Gastrocnemius medialis (tissue), 4 donors: ENCODE measurements around the gene RPAP2.

ENCODE experiments used
- POLR2A ChIP-seq, 2 donors: fragments of 450-650 bp; IDR thresholded peaks; one replicate each; pipeline ENCODE4 v1.6.1; 2017; ENCODE audit warnings: antibody characterized with exemption in 2 of 2, mild to moderate bottlenecking in 2 of 2, moderate library complexity in 2 of 2
- TF ChIP-seq, protein P1 (sequence below), 5 experiments: fragments of 450-650 bp in 3 of 5; fragments of 200-600 bp in 2 of 5; sonication (generic) in 2 of 5; IDR thresholded peaks in 4 of 5; conservative IDR thresholded peaks in 1 of 5; 1 replicate in 4 of 5; 2 replicates in 1 of 5; pipeline ENCODE4 v1.5.1; 2016 to 2019; ENCODE audit warnings: antibody characterized with exemption in 5 of 5, mild to moderate bottlenecking in 3 of 5, moderate library complexity in 3 of 5

DNA sequence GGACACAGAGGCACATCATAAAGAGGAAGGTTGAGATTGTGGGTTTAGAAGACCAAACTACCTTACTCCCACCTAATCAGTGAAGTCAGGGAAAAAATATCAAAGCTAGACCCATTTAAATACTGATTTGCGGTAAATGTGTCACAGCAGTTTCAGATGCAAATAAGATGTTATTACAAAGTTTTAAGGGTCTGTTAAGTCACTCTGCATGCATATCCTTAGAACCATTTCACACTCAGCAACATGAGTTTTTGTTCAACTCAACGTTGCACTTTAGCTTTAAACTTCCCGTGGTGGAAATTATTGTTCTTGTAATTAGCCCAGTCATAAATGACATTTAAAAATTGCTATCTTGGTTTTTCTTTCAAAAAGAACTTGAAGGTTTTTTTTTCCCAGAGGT is 34.8 kb downstream of the RPAP2 start:
- TF ChIP-seq, protein P1, sequence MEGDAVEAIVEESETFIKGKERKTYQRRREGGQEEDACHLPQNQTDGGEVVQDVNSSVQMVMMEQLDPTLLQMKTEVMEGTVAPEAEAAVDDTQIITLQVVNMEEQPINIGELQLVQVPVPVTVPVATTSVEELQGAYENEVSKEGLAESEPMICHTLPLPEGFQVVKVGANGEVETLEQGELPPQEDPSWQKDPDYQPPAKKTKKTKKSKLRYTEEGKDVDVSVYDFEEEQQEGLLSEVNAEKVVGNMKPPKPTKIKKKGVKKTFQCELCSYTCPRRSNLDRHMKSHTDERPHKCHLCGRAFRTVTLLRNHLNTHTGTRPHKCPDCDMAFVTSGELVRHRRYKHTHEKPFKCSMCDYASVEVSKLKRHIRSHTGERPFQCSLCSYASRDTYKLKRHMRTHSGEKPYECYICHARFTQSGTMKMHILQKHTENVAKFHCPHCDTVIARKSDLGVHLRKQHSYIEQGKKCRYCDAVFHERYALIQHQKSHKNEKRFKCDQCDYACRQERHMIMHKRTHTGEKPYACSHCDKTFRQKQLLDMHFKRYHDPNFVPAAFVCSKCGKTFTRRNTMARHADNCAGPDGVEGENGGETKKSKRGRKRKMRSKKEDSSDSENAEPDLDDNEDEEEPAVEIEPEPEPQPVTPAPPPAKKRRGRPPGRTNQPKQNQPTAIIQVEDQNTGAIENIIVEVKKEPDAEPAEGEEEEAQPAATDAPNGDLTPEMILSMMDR (IDR thresholded peaks at IDR 0.05 in 4 of 5, conservative IDR thresholded peaks at IDR 0.05 in 1 of 5), result no peak
- no peak for TF ChIP-seq POLR2A (IDR thresholded peaks at IDR 0.05)
